Esophagus squamous epithelium (tissue), 5 donors: ENCODE measurements around the gene LONP1. TPM values are rescaled to one million over a fixed set of nuclear protein-coding genes. Genes with fewer than 3 reads are reported as not detected.

ENCODE experiments used
- DNase-seq: peaks from one replicate; lab custom pipeline; 2025; lab: John Stamatoyannopoulos, UW
- H3K27ac ChIP-seq, 4 donors: fragments of 200-600 bp; sonication (generic); one replicate each; pipeline ENCODE4 v1.5.1; 2016 to 2019; ENCODE audit warnings: mild to moderate bottlenecking in 1 of 4
- H3K27me3 ChIP-seq, 4 donors: fragments of 200-600 bp; sonication (generic); 1 replicate in 3 of 4; 2 replicates in 1 of 4; pipeline versions ENCODE4 v1.5.1 to v1.6.0; 2017 to 2021; ENCODE audit warnings: antibody characterized with exemption in 1 of 4
- H3K36me3 ChIP-seq, 3 donors: fragments of 200-600 bp; sonication (generic); one replicate each; pipeline ENCODE4 v1.5.1; 2016 to 2019
- H3K4me1 ChIP-seq, 3 donors: fragments of 200-600 bp; sonication (generic); one replicate each; pipeline ENCODE4 v1.5.1; 2017 to 2019
- H3K4me3 ChIP-seq, 4 donors: fragments of 200-600 bp; sonication (generic); 1 replicate in 3 of 4; 2 replicates in 1 of 4; pipeline ENCODE4 v1.5.1; 2016 to 2019; ENCODE audit warnings: mild to moderate bottlenecking in 2 of 4, moderate library complexity in 1 of 4
- H3K9me3 ChIP-seq, 3 donors: fragments of 200-600 bp; sonication (generic); one replicate each; pipeline ENCODE4 v1.5.1; 2016 to 2019
- CTCF ChIP-seq, 6 experiments: fragments of 450-650 bp in 4 of 6; fragments of 200-600 bp in 2 of 6; sonication (generic) in 2 of 6; IDR thresholded peaks; one replicate each; pipeline ENCODE4 v1.5.1; 2016 to 2019; ENCODE audit warnings: antibody characterized with exemption in 6 of 6, mild to moderate bottlenecking in 4 of 6, moderate library complexity in 4 of 6
- POLR2A ChIP-seq, 4 donors: fragments of 450-650 bp; IDR thresholded peaks; one replicate each; pipeline ENCODE4 v1.6.1; 2017; ENCODE audit warnings: antibody characterized with exemption in 4 of 4, mild to moderate bottlenecking in 4 of 4, moderate library complexity in 3 of 4
- WGBS, 2 donors: methylation state at CpG; one replicate each; pipeline ENCODE4 v1.1.5; 2018; 5-methylcytosine and 5-hydroxymethylcytosine counted together
- intact Hi-C: fragments of 100-400 bp; cut with DNase I; formaldehyde crosslinking; loops from one replicate; pipeline ENCODE4 v1.15.0; 2022
- total RNA-seq, 4 donors: library from RNA; depleted of rRNA; stranded (reverse); fragments of >200 nt; gene quantifications; one replicate each; pipeline ENCODE4 v1.1.0, GENCODE V29; 2016
- donor health status: DM: yes; HTN: yes; CAD: no.

The LONP1 gene
- total RNA-seq, 4 donors from 2014 or later, result 38.0 to 68.5 (median 51.2) TPM

GRCh38 chr19:5679289-5680083 lies 40.5 kb downstream of the LONP1 start:
- WGBS, 2 donors, result 20 to 40% methylated on average over 5 to 10 of the region's 26 CpGs
- TF ChIP-seq CTCF (IDR thresholded peaks at IDR 0.05) (no peak), POLR2A (IDR thresholded peaks at IDR 0.05) (no peak)
- peak overlapping the region; percentile 90 to 97 (median 92) for H3K27ac ChIP-seq
- peak overlapping the region; percentile 85 to 96 (median 92) for H3K4me3 ChIP-seq
- H3K27me3 ChIP-seq, result no peaks in the 10 kb centered on the region
- peaks cover 0 to 12% (median 0%) of the 10 kb centered on the region in 3 donors for H3K36me3 ChIP-seq
- H3K4me1 ChIP-seq, result peaks cover 5 to 24% (median 12%) of the 10 kb centered on the region in 3 donors
- no peak for DNase-seq
- intact Hi-C loops, result loop anchor here (10.0 kb wide), 1 partner anchor 55 kb away; the partner anchor contains the start of genes SAFB and SAFB2
- H3K9me3 ChIP-seq, result no peaks in the 10 kb centered on the region

DNA sequence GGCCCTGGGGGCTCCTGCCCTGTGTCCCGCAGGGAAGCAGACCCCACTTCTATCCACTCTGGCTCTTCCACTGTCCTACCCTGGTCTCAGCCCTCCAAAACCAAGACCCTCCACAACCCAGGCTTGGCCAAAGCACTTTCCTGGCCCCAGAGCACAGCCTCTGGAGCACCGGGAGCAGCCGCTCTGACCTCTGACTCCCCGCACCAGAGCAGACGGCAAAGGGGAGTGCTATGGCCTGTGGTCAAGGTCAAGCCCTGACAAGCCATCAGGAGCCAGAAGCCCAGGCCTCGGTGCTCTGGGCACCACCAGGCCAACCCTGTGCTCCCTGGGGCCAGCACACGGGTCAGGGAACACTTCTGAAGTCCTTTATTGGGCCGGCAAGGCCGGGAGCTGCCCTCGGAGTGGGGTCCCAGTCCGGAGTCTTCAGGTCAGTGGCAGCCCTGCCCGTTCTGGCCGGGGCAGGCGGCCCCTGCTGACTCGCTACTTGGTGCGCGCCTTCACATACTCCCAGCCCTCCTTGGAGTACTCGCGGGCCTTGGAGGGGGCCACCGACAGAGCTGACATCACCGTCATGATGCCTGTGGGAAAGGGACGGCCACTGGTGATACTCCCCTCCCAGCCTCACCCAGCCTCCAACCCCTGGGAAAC lies 41.8 kb downstream of the LONP1 start:
- Histone ChIP-seq H3K27ac (no peak overlapping the region), H3K4me3 (no peak overlapping the region), H3K4me1 (peaks cover 5 to 24% (median 12%) of the 10 kb centered on the region in 3 donors), H3K27me3 (no peaks in the 10 kb centered on the region), H3K36me3 (peaks cover 0 to 12% (median 0%) of the 10 kb centered on the region in 3 donors), H3K9me3 (no peaks in the 10 kb centered on the region)
- WGBS, 2 donors, result 67 to 80% methylated on average over 1 to 2 of the region's 22 CpGs
- TF ChIP-seq POLR2A (IDR thresholded peaks at IDR 0.05) (no peak), CTCF (IDR thresholded peaks at IDR 0.05) (no peak)
- DNase-seq, result no peak
- intact Hi-C loops, result no loop called here

DNA sequence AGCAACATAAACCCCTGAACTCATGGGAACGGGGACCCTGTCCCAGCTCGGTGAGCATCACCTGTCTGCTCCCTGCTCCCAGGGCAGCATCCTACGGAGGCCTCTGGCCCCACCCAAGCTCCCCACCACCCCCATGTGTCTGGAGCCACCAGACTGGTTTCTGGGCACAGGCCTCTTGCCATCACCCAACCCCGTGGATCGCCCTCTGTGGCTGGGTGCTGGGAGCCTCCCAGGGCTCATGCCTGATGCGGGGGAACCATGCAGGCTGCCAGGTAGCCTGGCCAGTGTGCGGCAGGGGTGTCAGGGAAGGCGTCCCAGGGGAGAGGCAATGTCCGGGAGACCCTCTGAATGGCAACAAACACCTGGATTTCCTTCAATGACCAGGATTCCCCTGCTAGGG lies 42.4 kb downstream of the LONP1 start:
- WGBS, 2 donors, result 86% methylated on average over 1 to 3 of the region's 9 CpGs
- DNase-seq, result no peak
- no peak overlapping the region for H3K27ac ChIP-seq
- H3K4me1 ChIP-seq, result peaks cover 5 to 24% (median 12%) of the 10 kb centered on the region in 3 donors
- no peak overlapping the region for H3K4me3 ChIP-seq
- no peaks in the 10 kb centered on the region for H3K27me3 ChIP-seq
- H3K9me3 ChIP-seq, result no peaks in the 10 kb centered on the region
- H3K36me3 ChIP-seq, result peaks cover 0 to 12% (median 0%) of the 10 kb centered on the region in 3 donors
- intact Hi-C loops, result no loop called here
- TF ChIP-seq CTCF (IDR thresholded peaks at IDR 0.05) (no peak), POLR2A (IDR thresholded peaks at IDR 0.05) (no peak)

DNA sequence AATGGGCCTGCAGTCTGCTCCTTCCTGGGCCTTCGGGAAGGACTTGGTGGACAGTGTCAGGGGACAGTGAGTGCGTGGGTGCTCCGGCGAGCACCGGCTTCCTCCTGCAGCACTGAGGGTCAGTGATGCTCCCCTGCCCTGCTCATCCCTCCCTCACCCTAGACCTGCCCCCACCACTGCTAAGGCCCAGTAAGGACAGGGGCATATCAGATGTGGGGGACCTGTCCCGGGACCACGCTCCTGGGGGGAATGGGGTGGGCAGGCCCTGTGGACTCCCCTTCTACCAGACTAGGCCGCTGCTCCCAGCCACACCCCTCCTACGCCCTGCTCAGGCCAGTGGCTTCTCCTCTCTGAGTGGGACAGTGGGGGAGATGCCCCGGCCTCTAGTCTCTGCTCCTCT lies 42.8 kb downstream of the LONP1 start:
- WGBS, 2 donors, result 87% methylated on average over 3 of the region's 10 CpGs; no CpG with 5 or more reads in 1 of the 2 donors
- peaks cover 0 to 12% (median 0%) of the 10 kb centered on the region in 3 donors for H3K36me3 ChIP-seq
- DNase-seq, result no peak
- no peaks in the 10 kb centered on the region for H3K9me3 ChIP-seq
- peaks cover 5 to 24% (median 12%) of the 10 kb centered on the region in 3 donors for H3K4me1 ChIP-seq
- H3K27ac ChIP-seq, result no peak overlapping the region
- H3K4me3 ChIP-seq, result no peak overlapping the region
- intact Hi-C loops, result no loop called here
- H3K27me3 ChIP-seq, result no peaks in the 10 kb centered on the region
- TF ChIP-seq POLR2A (IDR thresholded peaks at IDR 0.05) (no peak), CTCF (IDR thresholded peaks at IDR 0.05) (no peak)

GRCh38 chr19:5676772-5677105 lies 43.2 kb downstream of the LONP1 start:
- Histone ChIP-seq H3K9me3 (no peaks in the 10 kb centered on the region), H3K27me3 (no peaks in the 10 kb centered on the region), H3K4me3 (no peak overlapping the region), H3K4me1 (peaks cover 5 to 24% (median 12%) of the 10 kb centered on the region in 3 donors), H3K27ac (no peak overlapping the region), H3K36me3 (peaks cover 0 to 12% (median 0%) of the 10 kb centered on the region in 3 donors)
- no peak for DNase-seq
- 80% methylated on average over 1 of the region's 13 CpGs; no CpG with 5 or more reads in 1 of the 2 donors for WGBS, 2 donors
- intact Hi-C loops, result no loop called here
- no peak for TF ChIP-seq CTCF (IDR thresholded peaks at IDR 0.05)
- no peak for TF ChIP-seq POLR2A (IDR thresholded peaks at IDR 0.05)
